HG03097 (cell line): Measurements from ENCODE around the gene TOGARAM2.

Experiments used
- ATAC-seq: cut with Tn5 transposase; IDR thresholded peaks from one replicate; pipeline ENCODE4 v1.9.1; 2021; ENCODE audit not compliant: unreplicated experiment, low FRiP score

The TOGARAM2 gene

DNA sequence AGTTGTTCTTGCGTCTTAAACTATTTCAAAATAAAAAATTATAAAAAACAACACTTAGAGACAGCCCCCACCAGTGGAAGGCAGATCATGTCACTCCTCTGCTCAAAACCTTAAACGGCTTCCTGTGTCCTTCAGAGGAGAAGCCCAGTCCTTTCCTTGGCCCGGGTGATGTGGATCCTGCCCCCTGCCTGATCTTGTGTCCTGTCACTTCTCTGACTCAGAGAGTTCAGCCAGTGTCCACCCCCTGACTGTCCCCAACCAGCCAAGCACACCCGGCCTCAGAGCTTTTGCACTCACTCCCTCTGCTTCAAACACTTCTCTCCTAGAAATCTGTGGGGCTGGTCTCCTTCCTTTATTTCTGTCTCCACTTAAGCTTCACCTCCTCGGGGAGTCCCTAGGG, 35.4 kb downstream of the TOGARAM2 start:
- ATAC-seq: no peak

GRCh38 chr2:29017716-29018435, 36.8 kb downstream of the TOGARAM2 start:
- no peak for ATAC-seq

DNA sequence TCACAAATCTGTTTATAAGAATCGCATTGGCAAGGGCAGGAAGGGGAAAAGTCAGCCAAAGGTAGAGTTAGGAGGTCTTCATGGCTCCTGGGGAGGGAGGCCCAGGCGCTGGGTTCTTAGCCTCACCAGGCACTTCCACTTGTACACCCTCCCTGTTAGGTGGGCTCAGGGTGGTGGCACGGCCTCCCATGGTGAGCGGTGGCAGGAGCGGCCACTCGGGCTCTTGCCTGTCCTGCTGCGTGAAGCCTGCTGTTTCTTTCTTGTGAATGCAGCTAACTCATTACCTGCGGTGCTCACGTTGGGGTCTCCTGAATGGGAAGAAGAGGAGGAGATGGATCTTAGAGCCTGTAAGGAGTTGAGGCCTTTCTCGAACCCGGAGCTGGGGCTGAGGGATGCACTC, 40.8 kb downstream of the TOGARAM2 start:
- ATAC-seq: no peak

DNA sequence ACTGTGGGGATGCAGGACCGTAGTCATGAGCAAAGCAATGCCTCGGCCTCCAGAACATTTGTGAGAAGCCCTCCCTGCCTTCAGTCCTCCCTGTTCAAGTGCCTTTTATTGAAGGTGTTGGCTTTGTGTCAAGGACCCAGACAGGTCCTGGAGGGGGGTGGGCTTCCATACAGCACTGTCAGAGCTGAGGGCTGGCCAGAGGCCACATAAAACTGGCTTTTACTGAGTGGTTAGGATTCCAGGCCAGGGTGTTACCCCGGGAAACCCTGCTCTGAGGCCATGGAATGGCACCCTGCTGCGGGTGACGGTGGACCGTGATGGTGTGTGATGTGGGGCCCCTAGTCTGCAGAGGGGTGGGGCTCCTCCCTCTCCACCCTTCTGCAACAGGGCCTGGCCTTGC, 41.6 kb downstream of the TOGARAM2 start:
- no peak for ATAC-seq

GRCh38 chr2:29023188-29023587, 42.1 kb downstream of the TOGARAM2 start:
- no peak for ATAC-seq

GRCh38 chr2:29024882-29025430, 43.9 kb downstream of the TOGARAM2 start:
- no peak for ATAC-seq

DNA sequence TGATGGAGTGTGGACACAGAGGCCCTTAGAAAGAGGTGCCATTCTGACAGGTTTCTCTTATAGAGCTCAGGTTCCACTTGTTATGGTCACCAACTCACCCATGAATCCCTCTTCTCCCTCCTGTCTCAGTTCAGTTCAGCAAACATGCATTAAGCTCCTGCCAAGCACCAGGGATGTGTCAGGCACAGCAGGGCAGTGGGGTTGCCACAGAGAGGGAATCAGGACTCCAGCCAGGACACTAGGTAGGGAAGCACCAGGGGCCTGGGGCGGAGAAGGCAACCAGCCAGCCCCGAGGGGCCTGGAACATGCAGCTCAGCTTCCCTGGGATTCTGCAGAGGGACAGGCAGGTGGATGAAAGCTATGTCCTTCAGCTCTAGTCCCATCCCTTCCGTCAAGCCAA, 44.6 kb downstream of the TOGARAM2 start:
- no peak for ATAC-seq

- ATAC-seq: no peak
Measured at GRCh38 chr2:29031046-29031445, 49.9 kb downstream of the TOGARAM2 start.

DNA sequence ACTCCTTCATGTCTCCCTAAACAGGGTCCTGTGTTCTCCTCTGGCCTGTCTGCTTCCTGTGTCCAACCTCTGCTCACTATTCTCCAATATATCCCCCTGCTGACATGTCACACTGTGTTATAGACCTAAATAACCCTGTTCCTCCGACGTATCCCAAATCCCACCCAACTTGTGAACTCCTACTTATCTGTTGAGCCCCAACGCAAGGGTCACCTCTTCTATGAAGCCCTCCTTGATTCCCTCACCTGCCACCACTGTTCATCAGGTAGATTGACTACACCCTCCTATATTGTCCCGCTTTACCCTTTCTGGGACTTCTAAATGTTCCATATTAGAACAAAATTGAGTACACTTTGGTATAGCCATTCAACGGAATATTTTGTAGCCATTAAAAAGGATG, 51.1 kb downstream of the TOGARAM2 start:
- no peak for ATAC-seq

GRCh38 chr2:29033172-29033571, 52.1 kb downstream of the TOGARAM2 start:
- no peak for ATAC-seq

DNA sequence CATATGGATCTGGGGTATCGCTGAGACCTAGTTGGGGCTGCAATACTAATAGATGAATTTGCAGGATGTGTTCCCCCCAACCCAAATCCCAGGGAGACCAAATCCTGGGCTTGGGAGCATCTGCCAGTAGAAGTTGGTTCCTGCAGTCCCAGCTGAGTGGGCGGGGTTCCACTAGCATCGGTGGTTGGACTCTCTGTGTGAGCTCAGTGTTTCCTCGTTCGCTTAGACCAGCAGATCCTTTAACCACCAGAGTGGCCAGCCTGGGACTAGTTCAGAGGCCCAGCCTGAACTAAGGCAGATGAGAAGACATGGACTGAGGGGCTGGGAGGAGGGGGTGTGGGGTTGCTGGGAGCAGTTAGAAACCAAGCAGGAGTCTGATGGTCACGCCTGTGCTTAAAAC, 52.6 kb downstream of the TOGARAM2 start:
- no peak for ATAC-seq

GRCh38 chr2:29035016-29035745, 54.1 kb downstream of the TOGARAM2 start:
- ATAC-seq: no peak

DNA sequence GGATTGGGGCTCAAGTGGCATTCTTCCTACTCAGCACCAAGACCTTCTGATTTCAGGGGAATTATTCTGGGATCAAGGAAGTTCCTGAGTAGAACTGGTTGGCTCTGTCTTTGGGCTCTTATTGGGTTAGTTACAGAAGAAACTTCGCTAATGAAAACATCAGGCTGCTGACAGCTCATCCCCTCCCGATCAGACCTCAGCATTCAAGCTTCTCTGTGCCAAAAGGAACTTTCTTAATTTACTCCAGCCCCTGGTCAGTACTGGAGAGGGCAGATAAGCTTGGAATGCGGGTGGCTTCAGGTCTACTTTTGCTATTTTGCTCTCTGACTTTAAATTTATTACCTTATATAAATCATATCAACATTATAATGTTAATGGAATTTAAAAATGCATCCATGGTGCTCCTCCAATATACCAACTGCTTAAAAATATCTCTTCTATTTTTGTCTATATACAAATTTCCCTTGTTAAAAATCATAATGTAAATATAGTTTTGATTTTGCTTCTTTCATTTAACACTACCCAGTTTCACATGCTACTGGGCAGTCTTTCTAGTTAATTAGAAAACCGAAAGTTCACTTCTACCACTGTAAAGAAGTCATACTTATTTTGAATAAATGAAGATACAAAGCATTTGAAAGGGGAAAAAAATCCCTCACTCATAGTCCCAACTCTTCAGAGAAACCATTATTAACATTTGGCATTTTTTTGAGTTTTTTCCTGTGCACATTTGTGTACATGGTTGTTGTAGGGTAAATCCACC, 58.8 kb downstream of the TOGARAM2 start:
- no peak for ATAC-seq

DNA sequence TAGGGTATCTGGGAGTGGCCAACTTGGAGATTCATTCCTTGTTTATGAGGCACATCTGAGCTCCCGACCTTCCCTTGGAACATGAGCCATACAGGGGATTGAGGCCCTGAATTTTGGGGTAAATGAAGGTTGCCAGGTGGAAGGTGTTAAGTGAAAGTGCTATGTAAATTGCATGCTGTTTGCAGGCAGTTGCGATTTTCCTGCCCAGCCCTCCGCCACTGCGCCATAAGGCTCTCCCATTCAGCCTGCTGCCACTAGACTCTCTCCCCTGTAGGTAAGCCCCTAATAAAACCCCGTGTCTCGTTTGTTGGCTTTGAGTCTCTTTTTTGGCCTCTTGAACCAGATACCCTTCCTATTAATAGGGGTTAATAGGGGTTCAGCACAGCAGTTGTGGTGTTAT, 59.5 kb downstream of the TOGARAM2 start:
- ATAC-seq: no peak

- no peak for ATAC-seq
Measured at GRCh38 chr2:29041161-29041660, 60.1 kb downstream of the TOGARAM2 start.

- ATAC-seq: no peak
Measured at GRCh38 chr2:29042561-29043075, 61.5 kb downstream of the TOGARAM2 start.

- ATAC-seq: no peak
Measured at GRCh38 chr2:29044459-29044858, 63.4 kb downstream of the TOGARAM2 start.

DNA sequence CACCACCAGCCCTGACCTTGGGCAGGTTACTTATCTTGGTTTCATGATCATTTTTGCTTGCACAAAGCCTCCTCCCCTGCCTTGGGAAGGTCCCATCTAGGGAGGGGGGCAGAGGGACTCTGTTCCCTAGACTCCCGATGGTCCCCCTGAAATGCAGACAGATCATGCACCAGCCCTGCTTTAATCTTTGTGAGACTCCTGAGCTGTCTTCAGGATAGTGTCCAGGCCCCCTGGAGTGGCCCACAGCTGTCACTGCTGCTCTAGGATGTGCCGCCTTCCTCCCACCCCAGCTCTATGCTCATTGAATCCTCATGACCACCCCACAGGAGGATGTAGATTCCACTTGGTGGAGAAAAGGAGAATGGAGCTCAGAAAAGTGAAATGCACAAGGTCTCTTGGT, 65.2 kb downstream of the TOGARAM2 start:
- no peak for ATAC-seq

GRCh38 chr2:29047083-29047845, 66.2 kb downstream of the TOGARAM2 start:
- no peak for ATAC-seq

DNA sequence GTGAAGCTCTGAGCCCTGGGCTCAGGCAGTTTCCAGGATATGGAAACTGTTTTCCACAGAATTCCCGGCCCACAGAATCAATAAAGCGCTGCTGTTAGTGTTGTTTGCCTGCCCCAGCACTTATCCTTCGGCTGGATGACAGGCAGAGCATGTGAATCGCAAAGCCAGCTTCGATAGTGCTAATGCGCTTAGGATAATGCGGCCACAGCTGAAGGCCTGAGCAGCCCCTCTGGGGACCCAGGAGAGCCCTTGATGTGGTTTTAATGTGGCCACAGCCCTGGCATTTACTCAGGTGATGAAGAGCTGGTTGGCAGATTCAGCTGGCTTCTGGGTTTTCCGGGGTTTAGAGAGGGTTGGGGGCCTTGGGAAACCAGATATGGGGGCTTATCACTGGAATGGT, 69.5 kb downstream of the TOGARAM2 start:
- no peak for ATAC-seq
